HG03575 (cell line): ENCODE results near the gene POGZ.

Source experiments
- ATAC-seq: cut with Tn5 transposase; IDR thresholded peaks from one replicate; pipeline ENCODE4 v1.9.1; 2021; ENCODE audit not compliant: unreplicated experiment, insufficient number of reproducible peaks, low FRiP score; ENCODE audit errors: extremely low read depth

POGZ gene

DNA sequence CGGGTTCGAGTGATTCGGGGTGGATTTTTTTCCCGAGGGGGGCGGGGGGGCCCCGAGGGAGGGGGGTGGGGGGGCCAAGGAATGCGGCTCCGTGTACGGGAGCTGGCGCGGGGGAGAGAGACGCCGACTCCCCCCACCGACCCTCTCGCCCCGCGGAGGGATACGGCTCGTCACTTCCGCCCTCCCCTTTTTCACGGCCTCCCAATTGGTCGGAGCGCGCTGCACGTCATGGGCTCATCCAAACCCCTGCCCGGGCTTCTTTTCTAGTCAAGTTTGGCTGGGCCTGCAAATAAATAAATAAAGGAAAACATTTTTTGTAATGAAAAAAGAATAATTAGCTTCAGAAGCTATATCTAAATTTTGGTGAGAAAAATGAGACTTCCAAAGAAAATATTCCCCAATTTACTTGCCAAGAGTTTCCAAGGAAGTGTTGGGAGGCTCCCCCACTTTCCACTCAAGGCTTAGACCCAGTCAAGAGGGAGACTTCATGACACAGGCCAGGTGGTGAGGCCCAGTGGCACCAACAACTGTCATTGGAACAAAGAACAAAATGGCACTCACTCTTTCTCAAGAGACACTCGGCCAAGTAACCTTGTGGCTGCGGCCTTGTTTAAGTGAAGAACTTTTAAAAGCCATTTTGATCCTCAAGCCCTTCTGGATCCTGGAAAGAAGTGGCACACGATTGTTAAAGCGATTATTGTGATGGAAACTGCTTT is at the start of gene POGZ:
POGZ (minus strand) TSS at position 164 of the 716 bp plus-strand sequence. CDS start 17,290 bp downstream, outside the sequence.
- no peak for ATAC-seq

GRCh38 chr1:151508833-151509232 is 49.5 kb upstream of the POGZ start:
- no peak for ATAC-seq

DNA sequence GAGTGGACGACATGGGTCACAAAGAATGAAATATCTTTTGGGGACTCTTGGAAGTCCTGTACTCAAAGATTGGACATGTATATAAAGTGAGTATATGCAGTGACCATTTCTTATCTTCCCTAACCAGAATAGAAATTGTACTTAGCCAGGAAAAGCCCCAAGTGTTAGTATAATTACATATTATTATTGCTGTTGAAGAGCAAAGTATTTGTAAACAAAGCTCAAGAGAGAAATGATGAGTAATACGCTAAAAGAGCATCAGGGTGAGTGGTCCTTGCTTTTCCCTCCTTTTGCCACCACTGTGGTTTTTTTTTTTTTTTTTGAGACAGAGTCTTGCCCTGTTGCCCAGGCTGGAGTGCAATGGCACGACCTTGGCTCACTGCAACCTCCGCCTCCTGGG is 45.5 kb upstream of the POGZ start:
- no peak for ATAC-seq

GRCh38 chr1:151504252-151504651 is 45.0 kb upstream of the POGZ start:
- no peak for ATAC-seq

DNA sequence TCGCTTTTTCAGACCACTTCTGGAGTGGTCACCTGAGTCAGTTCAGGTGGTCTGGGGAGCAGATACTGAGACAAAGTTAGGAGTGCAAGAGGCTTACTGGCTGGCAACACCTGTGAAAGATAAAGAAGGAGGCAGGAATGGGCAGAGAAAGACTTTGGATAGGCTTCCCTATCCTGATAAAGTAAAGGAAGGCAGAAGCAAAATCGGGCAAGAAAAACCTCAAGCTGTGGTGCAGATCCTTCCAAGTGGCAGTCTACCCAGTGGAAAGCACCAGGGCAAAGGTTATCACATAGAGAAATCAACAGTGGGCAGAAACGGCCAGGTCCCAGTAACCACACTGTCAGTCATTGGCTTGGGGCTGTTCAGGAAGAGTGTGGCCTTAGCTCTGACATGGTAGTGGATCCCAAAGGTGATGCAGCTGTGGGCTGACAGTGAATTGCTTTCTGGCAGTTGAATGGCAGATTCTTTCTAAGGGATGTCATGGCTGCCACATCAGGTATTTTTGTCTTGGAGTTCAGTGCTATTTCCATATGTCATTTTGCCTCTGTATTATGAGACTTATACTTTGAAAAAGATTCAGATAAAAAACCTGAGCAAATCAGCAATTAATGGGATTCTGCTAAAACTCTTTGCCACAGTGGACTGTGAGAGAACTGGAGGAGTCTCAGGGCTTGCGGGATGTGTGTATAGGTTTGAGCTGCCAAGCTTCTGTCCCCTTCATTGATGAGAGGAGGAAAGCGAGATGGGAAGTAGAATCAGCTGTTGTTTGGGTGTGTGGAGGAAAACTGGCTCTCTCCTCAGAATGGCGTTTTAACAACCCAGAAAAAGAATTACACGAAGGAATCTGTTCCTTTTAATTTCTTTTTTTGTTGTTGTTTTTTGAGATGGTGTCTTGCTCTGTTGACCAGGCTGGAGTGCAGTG is 43.8 kb upstream of the POGZ start:
- ATAC-seq: no peak

- no peak for ATAC-seq
These were observed 42.9 kb upstream of the POGZ start for GRCh38 chr1:151502035-151502700.

DNA sequence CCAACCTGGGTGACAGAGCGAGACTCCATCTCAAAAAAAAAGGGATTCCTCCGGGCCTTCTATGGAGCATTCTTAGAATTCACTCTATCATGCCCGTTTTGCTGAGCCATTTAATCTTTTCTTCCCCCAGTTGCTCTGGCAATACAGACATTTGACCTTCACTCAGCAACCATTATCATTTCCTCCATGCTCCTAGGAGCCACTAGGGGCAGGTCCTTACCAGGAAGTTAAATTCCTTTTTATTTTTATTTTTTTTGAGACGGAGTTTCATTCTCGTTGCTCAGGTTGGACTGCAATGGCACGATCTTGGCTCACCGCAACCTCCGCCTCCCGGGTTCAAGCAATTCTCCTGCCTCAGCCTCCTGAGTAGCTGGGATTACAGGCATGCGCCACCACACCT is 42.2 kb upstream of the POGZ start:
- no peak for ATAC-seq

DNA sequence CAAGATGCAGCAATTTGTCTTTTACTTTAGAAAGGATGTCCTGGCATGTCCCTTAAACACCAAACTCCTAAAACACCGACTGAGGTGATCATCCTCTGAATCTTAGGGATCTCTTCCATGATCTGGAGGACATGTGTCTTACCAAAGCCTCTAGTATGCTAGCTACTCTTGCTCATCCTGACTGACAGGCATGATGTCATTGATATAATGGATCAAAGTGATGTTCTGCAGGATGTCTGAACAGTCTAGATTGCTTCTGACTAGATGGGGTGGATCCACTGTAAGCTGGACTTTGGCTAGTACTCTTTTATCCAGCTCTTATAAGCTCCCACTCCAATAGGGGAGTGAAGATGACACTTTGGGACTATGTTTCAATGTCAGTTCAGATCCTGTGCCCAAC is 40.6 kb upstream of the POGZ start:
- ATAC-seq: no peak

DNA sequence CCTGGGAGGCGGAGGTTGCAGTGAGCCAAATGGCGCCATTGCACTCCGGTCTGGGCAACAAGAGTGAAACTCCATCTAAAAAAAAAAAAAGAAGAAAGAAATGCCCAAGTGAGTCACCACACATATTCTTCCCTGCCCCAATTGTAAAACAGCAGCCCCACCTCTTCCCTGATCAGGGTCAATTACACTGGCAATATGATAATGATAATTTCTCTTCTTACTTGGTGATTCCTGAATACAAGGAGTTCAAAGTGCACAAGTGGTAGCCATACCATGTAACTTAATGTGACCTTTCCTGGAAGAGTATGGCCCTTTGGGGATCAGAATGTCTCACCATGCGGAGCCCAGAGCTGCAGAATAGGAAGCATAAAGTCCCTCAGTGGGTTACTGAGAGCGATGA is 40.1 kb upstream of the POGZ start:
- no peak for ATAC-seq

GRCh38 chr1:151495316-151495715 is 36.0 kb upstream of the POGZ start:
- ATAC-seq: no peak

GRCh38 chr1:151494741-151495281 is 35.5 kb upstream of the POGZ start:
- no peak for ATAC-seq

DNA sequence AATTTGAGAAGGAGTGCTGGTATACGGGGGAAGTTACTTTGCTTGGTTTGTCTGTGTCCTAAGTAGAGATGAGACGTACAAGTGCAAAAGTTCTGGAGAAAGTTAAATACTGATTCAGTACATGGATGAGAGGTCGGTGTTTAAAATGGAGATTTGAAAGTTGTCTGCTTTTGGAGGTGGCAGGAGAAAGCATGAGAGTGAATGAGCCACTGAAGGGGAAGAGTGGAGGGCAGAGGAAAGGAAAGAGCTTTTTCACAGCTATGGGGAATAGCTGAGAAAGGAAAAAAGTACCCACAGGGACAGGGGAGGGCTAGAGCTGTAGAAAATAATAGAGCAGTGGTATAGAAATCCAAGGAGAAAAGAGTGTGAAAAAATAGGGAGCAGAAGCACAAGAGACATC is 33.7 kb upstream of the POGZ start:
- ATAC-seq: no peak

- no peak for ATAC-seq
These were observed 32.8 kb upstream of the POGZ start for GRCh38 chr1:151492120-151492519.

DNA sequence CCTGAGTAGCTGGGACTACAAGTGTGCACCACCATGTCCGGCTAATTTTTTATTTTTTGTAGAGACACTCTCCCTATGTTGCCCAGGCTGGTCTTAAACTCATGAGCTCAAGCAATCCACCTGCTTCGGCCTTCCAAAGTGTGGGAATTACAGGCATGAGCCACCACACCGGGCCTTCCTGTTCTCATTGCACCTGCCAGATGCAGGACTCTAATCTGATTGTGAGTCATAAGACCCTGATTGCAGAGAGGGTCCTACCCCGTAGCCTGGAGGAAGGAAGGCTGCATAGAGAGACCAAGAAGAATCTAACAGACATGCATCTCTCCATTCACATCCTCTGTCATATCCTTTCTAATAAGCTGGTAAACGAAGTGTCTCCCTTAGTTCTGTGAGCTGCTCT is 32.3 kb upstream of the POGZ start:
- no peak for ATAC-seq

DNA sequence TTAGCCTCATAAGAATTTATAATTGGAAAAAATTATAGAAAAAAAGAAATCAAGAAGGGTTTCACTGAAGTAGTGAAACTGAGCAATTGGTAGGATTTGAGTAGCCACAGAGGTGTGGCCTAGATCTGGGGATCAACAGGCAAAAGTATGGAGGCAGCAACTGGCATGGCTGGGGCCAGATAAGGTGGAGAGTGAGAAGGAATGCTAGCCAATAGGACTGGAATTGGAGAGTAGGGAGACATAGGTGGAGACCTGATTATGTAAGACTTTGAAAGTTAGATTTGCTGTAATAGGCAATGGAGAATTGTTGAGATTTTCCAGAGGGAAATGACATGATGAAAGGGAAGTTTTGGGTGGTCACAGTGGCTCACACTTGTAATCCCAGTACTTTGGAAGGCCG is 27.3 kb upstream of the POGZ start:
- no peak for ATAC-seq

GRCh38 chr1:151485685-151486255 is 26.5 kb upstream of the POGZ start:
- no peak for ATAC-seq

DNA sequence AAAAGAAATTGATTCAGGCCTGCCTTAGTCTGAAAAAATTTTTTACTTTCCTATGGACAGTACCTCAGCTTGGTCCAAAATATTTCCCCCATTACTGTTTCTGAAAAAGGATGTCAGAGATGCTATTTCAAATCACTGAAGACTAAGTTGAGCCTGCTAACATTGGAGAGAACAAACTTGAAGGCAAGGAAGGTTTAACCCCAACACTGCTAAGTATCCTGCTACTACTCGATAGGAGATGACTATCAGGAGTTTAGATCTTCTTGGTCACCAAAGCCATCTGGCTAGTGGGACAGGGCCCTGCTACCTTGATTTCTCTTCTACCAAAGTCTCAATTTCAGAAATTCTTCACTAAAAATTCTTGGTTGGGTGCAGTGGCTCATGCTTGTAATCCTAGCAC is 22.7 kb upstream of the POGZ start:
- ATAC-seq: no peak

DNA sequence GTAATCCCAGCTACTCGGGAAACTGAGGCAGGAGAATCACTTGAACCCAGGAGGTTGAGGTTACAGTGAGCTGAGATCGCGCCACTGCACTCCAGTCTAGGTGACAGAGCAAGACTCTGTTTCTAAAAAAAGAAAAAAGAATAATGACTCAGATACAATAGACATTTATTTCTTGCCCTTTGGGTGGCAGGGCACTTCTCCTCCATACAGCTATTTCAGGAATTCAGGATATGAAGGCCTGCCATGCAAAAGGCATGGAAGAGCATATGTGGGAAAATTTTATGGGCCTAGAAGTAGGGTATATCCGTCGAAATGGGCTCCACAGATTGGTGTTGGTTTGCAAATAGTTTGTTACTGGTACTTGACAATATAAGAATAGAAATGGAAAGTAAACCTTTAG is 20.2 kb upstream of the POGZ start:
- no peak for ATAC-seq

- no peak for ATAC-seq
These were observed 19.6 kb upstream of the POGZ start for GRCh38 chr1:151478923-151479322.
